Natural killer cell treated with Interleukin-12 subunit alpha and Interleukin-12 subunit beta and Interleukin-15 and Interleukin-18, amount 100 ng/mL, for 72 hours (primary cell): ENCODE data around the gene CHD5. TPM values are rescaled to one million over a fixed set of nuclear protein-coding genes. Genes with fewer than 3 reads are reported as not detected.

Source experiments
- ATAC-seq, 2 donors: fragments of 150-1000 bp; cut with Tn5 transposase in 1 of 2; sonication (Bioruptor Pico), chemical (Tn5 transposase) in 1 of 2; 2 replicates each; pipeline ENCODE4 v1.10.0; 2021
- DNase-seq: peaks from one replicate; pipeline ENCODE4 v3.0.0; 2022; ENCODE audit warnings: low spot score
- H3K27ac Mint-ChIP-seq, 2 donors: 1 replicate in 1 of 2; 2 replicates in 1 of 2; pipeline ENCODE4 v1.8.0; 2022; ENCODE audit warnings: mixed read lengths in 2 of 2, mild to moderate bottlenecking in 1 of 2, moderate library complexity in 1 of 2
- H3K27me3 Mint-ChIP-seq, 2 donors: 1 replicate in 1 of 2; 2 replicates in 1 of 2; pipeline ENCODE4 v1.8.0; 2022; ENCODE audit warnings: mixed read lengths in 2 of 2
- H3K36me3 Mint-ChIP-seq: one replicate; pipeline ENCODE4 v1.8.0; 2022; ENCODE audit warnings: mixed read lengths
- H3K4me1 Mint-ChIP-seq, 2 donors: 1 replicate in 1 of 2; 2 replicates in 1 of 2; pipeline ENCODE4 v1.8.0; 2022; ENCODE audit warnings: low read depth in 2 of 2, mixed read lengths in 2 of 2, mild to moderate bottlenecking in 1 of 2
- H3K4me3 Mint-ChIP-seq: one replicate; pipeline ENCODE4 v1.8.0; 2022; ENCODE audit warnings: mixed read lengths
- H3K9me3 Mint-ChIP-seq: 2 replicates; pipeline ENCODE4 v1.8.0; 2022; ENCODE audit warnings: mixed read lengths
- total RNA-seq, 2 donors: library from RNA; stranded (reverse); gene quantifications; one replicate each; pipeline ENCODE4 v1.2.3, GENCODE V29; 2022

The CHD5 gene
- total RNA-seq, 2 donors from 2014 or later, result 0.31 to 0.78 TPM

GRCh38 chr1:6094801-6095505 is 85.2 kb downstream of the CHD5 start:
- Mint-ChIP-seq H3K27me3 (no peaks in the 10 kb centered on the region), H3K4me3 (no peak overlapping the region), H3K36me3 (peaks cover 5% of the 10 kb centered on the region), H3K4me1 (peaks cover 0 to 6% of the 10 kb centered on the region in 2 donors), H3K9me3 (no peaks in the 10 kb centered on the region), H3K27ac (no peak overlapping the region)
- ATAC-seq, result no peak
- DNase-seq, result no peak

GRCh38 chr1:6094246-6094645 is 85.9 kb downstream of the CHD5 start:
- Mint-ChIP-seq H3K27ac (no peak overlapping the region), H3K4me3 (no peak overlapping the region), H3K27me3 (no peaks in the 10 kb centered on the region), H3K9me3 (no peaks in the 10 kb centered on the region), H3K36me3 (peaks cover 5% of the 10 kb centered on the region), H3K4me1 (peaks cover 0 to 6% of the 10 kb centered on the region in 2 donors)
- DNase-seq (no peak), ATAC-seq (no peak)

GRCh38 chr1:6093611-6094010 is 86.5 kb downstream of the CHD5 start:
- Mint-ChIP-seq H3K27me3 (no peaks in the 10 kb centered on the region), H3K36me3 (peaks cover 5% of the 10 kb centered on the region), H3K4me3 (no peak overlapping the region), H3K4me1 (peaks cover 0 to 6% of the 10 kb centered on the region in 2 donors), H3K9me3 (no peaks in the 10 kb centered on the region), H3K27ac (no peak overlapping the region)
- DNase-seq (no peak), ATAC-seq (no peak)

GRCh38 chr1:6093071-6093470 is 87.0 kb downstream of the CHD5 start:
- H3K27me3 Mint-ChIP-seq, result no peaks in the 10 kb centered on the region
- ATAC-seq (no peak), DNase-seq (no peak)
- H3K4me1 Mint-ChIP-seq, result peaks cover 0 to 6% of the 10 kb centered on the region in 2 donors
- H3K36me3 Mint-ChIP-seq, result peaks cover 5% of the 10 kb centered on the region
- H3K9me3 Mint-ChIP-seq, result no peaks in the 10 kb centered on the region
- H3K27ac Mint-ChIP-seq, result no peak overlapping the region
- no peak overlapping the region for H3K4me3 Mint-ChIP-seq

GRCh38 chr1:6092211-6092610 is 87.9 kb downstream of the CHD5 start:
- Mint-ChIP-seq H3K27me3 (no peaks in the 10 kb centered on the region), H3K4me3 (no peak overlapping the region), H3K27ac (no peak overlapping the region), H3K9me3 (no peaks in the 10 kb centered on the region), H3K4me1 (peaks cover 0 to under 1% of the 10 kb centered on the region in 2 donors), H3K36me3 (no peaks in the 10 kb centered on the region)
- DNase-seq, result no peak
- ATAC-seq, result no peak

GRCh38 chr1:6091823-6092109 is 88.4 kb downstream of the CHD5 start:
- H3K36me3 Mint-ChIP-seq, result no peaks in the 10 kb centered on the region
- ATAC-seq, result no peak

GRCh38 chr1:6090996-6091822 is 88.9 kb downstream of the CHD5 start:
- Mint-ChIP-seq H3K4me3 (no peak overlapping the region), H3K27me3 (no peaks in the 10 kb centered on the region), H3K27ac (peak overlapping the region in 1 of 2 donors; percentile 10), H3K9me3 (no peaks in the 10 kb centered on the region), H3K36me3 (no peaks in the 10 kb centered on the region), H3K4me1 (no peaks in the 10 kb centered on the region)
- DNase-seq (no peak), ATAC-seq (no peak)

More at GRCh38 chr1:6091823-6092109, 88.4 kb downstream of the CHD5 start:
- H3K9me3 Mint-ChIP-seq, result no peaks in the 10 kb centered on the region
- H3K4me3 Mint-ChIP-seq, result no peak overlapping the region
- no peak overlapping the region for H3K27ac Mint-ChIP-seq
- H3K27me3 Mint-ChIP-seq, result no peaks in the 10 kb centered on the region
- no peak for DNase-seq
- no peaks in the 10 kb centered on the region for H3K4me1 Mint-ChIP-seq

- Mint-ChIP-seq H3K4me3 (no peak overlapping the region), H3K9me3 (no peaks in the 10 kb centered on the region), H3K27ac (no peak overlapping the region), H3K4me1 (no peaks in the 10 kb centered on the region), H3K36me3 (no peaks in the 10 kb centered on the region), H3K27me3 (no peaks in the 10 kb centered on the region)
- no peak for ATAC-seq
- no peak for DNase-seq
Measured at GRCh38 chr1:6090288-6090687, 89.8 kb downstream of the CHD5 start.

GRCh38 chr1:6088956-6089355 is 91.2 kb downstream of the CHD5 start:
- H3K4me1 Mint-ChIP-seq, result no peaks in the 10 kb centered on the region
- no peak overlapping the region for H3K4me3 Mint-ChIP-seq
- no peak overlapping the region for H3K27ac Mint-ChIP-seq
- no peak for DNase-seq
- no peaks in the 10 kb centered on the region for H3K36me3 Mint-ChIP-seq
- no peaks in the 10 kb centered on the region for H3K27me3 Mint-ChIP-seq
- ATAC-seq, result no peak
- no peaks in the 10 kb centered on the region for H3K9me3 Mint-ChIP-seq

GRCh38 chr1:6087958-6088357 is 92.2 kb downstream of the CHD5 start:
- ATAC-seq (no peak), DNase-seq (no peak)

GRCh38 chr1:6087377-6087772 is 92.7 kb downstream of the CHD5 start:
- DNase-seq (no peak), ATAC-seq (no peak)
- Mint-ChIP-seq H3K9me3 (no peaks in the 10 kb centered on the region), H3K4me1 (no peaks in the 10 kb centered on the region), H3K27ac (peak overlapping the region in 1 of 2 donors; percentile 31), H3K27me3 (no peaks in the 10 kb centered on the region), H3K4me3 (no peak overlapping the region), H3K36me3 (no peaks in the 10 kb centered on the region)

More at GRCh38 chr1:6087958-6088357, 92.2 kb downstream of the CHD5 start:
- Mint-ChIP-seq H3K27ac (no peak overlapping the region), H3K9me3 (no peaks in the 10 kb centered on the region), H3K4me1 (no peaks in the 10 kb centered on the region), H3K27me3 (no peaks in the 10 kb centered on the region), H3K36me3 (no peaks in the 10 kb centered on the region), H3K4me3 (no peak overlapping the region)

GRCh38 chr1:6086762-6087376 is 93.3 kb downstream of the CHD5 start:
- ATAC-seq (no peak), DNase-seq (no peak)
- Mint-ChIP-seq H3K27ac (peak overlapping the region in 1 of 2 donors; percentile 31), H3K4me1 (no peaks in the 10 kb centered on the region), H3K4me3 (no peak overlapping the region), H3K9me3 (no peaks in the 10 kb centered on the region), H3K36me3 (no peaks in the 10 kb centered on the region), H3K27me3 (no peaks in the 10 kb centered on the region)

GRCh38 chr1:6086358-6086757 is 93.8 kb downstream of the CHD5 start:
- Mint-ChIP-seq H3K27ac (no peak overlapping the region), H3K36me3 (no peaks in the 10 kb centered on the region), H3K27me3 (no peaks in the 10 kb centered on the region), H3K9me3 (no peaks in the 10 kb centered on the region), H3K4me3 (no peak overlapping the region), H3K4me1 (no peaks in the 10 kb centered on the region)
- DNase-seq, result no peak
- no peak for ATAC-seq

GRCh38 chr1:6085666-6086065 is 94.5 kb downstream of the CHD5 start:
- Mint-ChIP-seq H3K27me3 (no peaks in the 10 kb centered on the region), H3K4me1 (no peaks in the 10 kb centered on the region), H3K36me3 (no peaks in the 10 kb centered on the region), H3K9me3 (no peaks in the 10 kb centered on the region), H3K27ac (no peak overlapping the region), H3K4me3 (no peak overlapping the region)
- DNase-seq, result no peak
- no peak for ATAC-seq
